B cell (primary cell): Measurements from ENCODE around the gene NYNRIN. TPM values are rescaled to one million over a fixed set of nuclear protein-coding genes. Genes with fewer than 3 reads are reported as not detected.
A peak's percentile ranks its signal among the peaks of the same experiment; 100 is the strongest.

Experiments used
- ATAC-seq: fragments of 200-7000 bp; cut with Tn5 transposase; one replicate; pipeline ENCODE4 v1.10.0; 2021; ENCODE audit warnings: low read depth, mild to moderate bottlenecking, moderate number of reproducible peaks, moderate library complexity
- CTCF ChIA-PET: fragments of 350-600 bp; sonication (Branson Sonifier 250); formaldehyde crosslinking; loops from one replicate; lab custom pipeline; 2021; ENCODE audit warnings: antibody characterized with exemption, inconsistent platforms; lab: Charles Lee
- POLR2A ChIA-PET: fragments of 350-600 bp; sonication (Branson Sonifier 250); formaldehyde crosslinking; loops from one replicate; lab custom pipeline; 2021; ENCODE audit warnings: antibody characterized with exemption; lab: Charles Lee
- DNase-seq: peaks from one replicate; pipeline ENCODE4 v3.0.0; 2013
- H2AFZ ChIP-seq: 2 replicates; pipeline ENCODE4 v1.6.1; 2012; ENCODE audit warnings: mild to moderate bottlenecking, low read depth, low read length; ENCODE audit not compliant: insufficient read depth, poor library complexity, severe bottlenecking
- H3K27ac ChIP-seq, 2 donors: 1 replicate in 1 of 2; 2 replicates in 1 of 2; pipeline ENCODE4 v1.5.1; 2012 to 2013; ENCODE audit warnings: low read length in 2 of 2, mild to moderate bottlenecking in 2 of 2, moderate library complexity in 1 of 2
- H3K27me3 ChIP-seq, 4 experiments: fragments of 200-600 bp in 1 of 4; sonication (generic) in 1 of 4; replicated peaks in 1 of 4; 1 replicate in 2 of 4; 2 replicates in 2 of 4; pipeline versions ENCODE4 v1.6.1 to v1.7.0; 2013 to 2016; ENCODE audit warnings: low read length in 3 of 4, mild to moderate bottlenecking in 2 of 4, mixed read lengths in 1 of 4, moderate library complexity in 1 of 4; ENCODE audit not compliant: insufficient read depth in 4 of 4, control insufficient read depth in 3 of 4; ENCODE audit errors: control extremely low read depth in 1 of 4
- H3K36me3 ChIP-seq, 2 experiments: replicated peaks in 1 of 2; 1 replicate in 1 of 2; 2 replicates in 1 of 2; pipeline versions ENCODE4 v1.6.1 to v1.7.1; 2013; ENCODE audit warnings: low read length in 1 of 2; ENCODE audit not compliant: insufficient read depth in 2 of 2, control insufficient read depth in 1 of 2; ENCODE audit errors: control extremely low read depth in 1 of 2, extremely low read depth in 1 of 2
- H3K4me1 ChIP-seq, 2 donors: fragments of 200-600 bp in 1 of 2; sonication (generic) in 1 of 2; 1 replicate in 1 of 2; 2 replicates in 1 of 2; pipeline versions ENCODE4 v1.5.1 to v1.6.1; 2013 to 2017; ENCODE audit warnings: low read length in 2 of 2; ENCODE audit not compliant: control insufficient read depth in 2 of 2, insufficient read depth in 2 of 2
- H3K4me2 ChIP-seq: replicated peaks from 2 replicates; pipeline ENCODE3; 2012; ENCODE audit warnings: mild to moderate bottlenecking, low read depth, low read length; ENCODE audit not compliant: poor library complexity, severe bottlenecking
- H3K4me3 ChIP-seq, 5 experiments: fragments of 200-600 bp in 1 of 5; sonication (generic) in 1 of 5; 1 replicate in 3 of 5; 2 replicates in 2 of 5; pipeline versions ENCODE4 v1.5.1 to v1.7.0; 2011 to 2016; ENCODE audit warnings: low read length in 4 of 5, mild to moderate bottlenecking in 4 of 5, low read depth in 2 of 5, control low read depth in 1 of 5, moderate library complexity in 1 of 5; ENCODE audit not compliant: insufficient read depth in 1 of 5; ENCODE audit errors: control extremely low read depth in 1 of 5, extremely low read depth in 1 of 5
- H3K79me2 ChIP-seq: fragments of 200-600 bp; sonication (generic); one replicate; pipeline ENCODE4 v1.6.0; 2016; ENCODE audit warnings: low read length; ENCODE audit not compliant: control insufficient read depth, insufficient read depth
- H3K9ac ChIP-seq: fragments of 200-600 bp; sonication (generic); 2 replicates; pipeline ENCODE4 v1.6.1; 2017; ENCODE audit warnings: mild to moderate bottlenecking, low read length, moderate library complexity
- H3K9me3 ChIP-seq, 3 donors: one replicate each; pipeline versions ENCODE4 v1.6.1 to v1.7.1; 2013; ENCODE audit warnings: low read length in 2 of 3; ENCODE audit not compliant: control insufficient read depth in 2 of 3, insufficient read depth in 1 of 3; ENCODE audit errors: control extremely low read depth in 1 of 3
- H4K20me1 ChIP-seq: 2 replicates; pipeline ENCODE4 v1.6.0; 2012; ENCODE audit warnings: mild to moderate bottlenecking, low read length; ENCODE audit not compliant: insufficient read depth, control insufficient read depth, poor library complexity, severe bottlenecking
- H3K27ac Mint-ChIP-seq: one replicate; pipeline ENCODE4 v1.8.0; 2021; ENCODE audit warnings: mixed read lengths
- H3K27me3 Mint-ChIP-seq: one replicate; pipeline ENCODE4 v1.8.0; 2021; ENCODE audit warnings: mixed read lengths
- H3K4me1 Mint-ChIP-seq: one replicate; pipeline ENCODE4 v1.8.0; 2021; ENCODE audit warnings: mixed read lengths
- H3K4me3 Mint-ChIP-seq: one replicate; pipeline ENCODE4 v1.8.0; 2021; ENCODE audit warnings: mixed read lengths
- H3K9me3 Mint-ChIP-seq: one replicate; pipeline ENCODE4 v1.8.0; 2022; ENCODE audit warnings: mixed read lengths; ENCODE audit not compliant: insufficient read depth
- EZH2 ChIP-seq: IDR thresholded peaks from 2 replicates; pipeline ENCODE4 v1.6.1; 2012; ENCODE audit warnings: borderline replicate concordance, low read depth, mild to moderate bottlenecking, moderate library complexity, low read length; ENCODE audit not compliant: insufficient read depth, poor library complexity, severe bottlenecking
- WGBS: methylation state at CpG from one replicate; pipeline ENCODE4 v1.1.5; 2013; ENCODE audit warnings: missing lambda C conversion rate; ENCODE audit not compliant: insufficient coverage; 5-methylcytosine and 5-hydroxymethylcytosine counted together
- intact Hi-C: fragments of 100-400 bp; cut with micrococcal nuclease; formaldehyde crosslinking; loops from one replicate; pipeline ENCODE4 v1.10.0; 2022
- polyA plus RNA-seq: library from polyadenylated mRNA; depleted of rRNA; stranded (reverse); fragments of >200 nt; gene quantifications from 2 replicates; pipeline ENCODE4 v1.2.3, GENCODE V29; 2012
- total RNA-seq, 2 donors: library from RNA; stranded (reverse); fragments of 120-200 nt in 1 of 2; gene quantifications; 1 replicate in 1 of 2; 2 replicates in 1 of 2; pipeline versions ENCODE4 v1.2.3 to v1.2.4, GENCODE V29; 2013 to 2022
- TF ChIP-seq, protein P1 (sequence below): fragments of 200-600 bp; IDR thresholded peaks from one replicate; pipeline ENCODE4 v1.8.0; 2022; ENCODE audit warnings: antibody characterized with exemption, mild to moderate bottlenecking

Gene NYNRIN
- total and polyA plus RNA-seq, 2 donors (not counting 1 experiment from before 2014, with no cell fraction given) = 0.04 to 0.34 TPM

GRCh38 chr14:24418492-24418873, 19.7 kb downstream of the NYNRIN start:
- Histone ChIP-seq H3K27me3 (peaks cover 0 to 43% (median 7%) of the 10 kb centered on the region in 4 experiments), H3K9me3 (no peaks in the 10 kb centered on the region), H3K27ac (no peak overlapping the region), H2AFZ (no peak overlapping the region), H4K20me1 (no peaks in the 10 kb centered on the region), H3K4me1 (peaks cover 7 to 9% of the 10 kb centered on the region in 2 donors), H3K79me2 (no peaks in the 10 kb centered on the region), H3K36me3 (no peaks in the 10 kb centered on the region), H3K4me2 (no peak overlapping the region), H3K9ac (no peak overlapping the region), H3K4me3 (no peak overlapping the region)
- DNase-seq = no peak
- ChIA-PET POLR2A (interaction anchor here (1.2 kb wide), 1 partner anchor 48 kb away, joined by 3 read pairs; no protein-coding TSS in a partner anchor), CTCF (interaction anchor here (1.0 to 3.3 kb wide), 3 partner anchors 12 to 91 kb away, joined by 3 to 18 read pairs (median 7); partner anchors contain the start of genes CBLN3 and KHNYN)
- WGBS = 55% methylated on average over 4 of the region's 6 CpGs
- no peaks in the 10 kb centered on the region for H3K4me1 Mint-ChIP-seq
- H3K4me3 Mint-ChIP-seq = no peak overlapping the region
- TF ChIP-seq, protein P1, sequence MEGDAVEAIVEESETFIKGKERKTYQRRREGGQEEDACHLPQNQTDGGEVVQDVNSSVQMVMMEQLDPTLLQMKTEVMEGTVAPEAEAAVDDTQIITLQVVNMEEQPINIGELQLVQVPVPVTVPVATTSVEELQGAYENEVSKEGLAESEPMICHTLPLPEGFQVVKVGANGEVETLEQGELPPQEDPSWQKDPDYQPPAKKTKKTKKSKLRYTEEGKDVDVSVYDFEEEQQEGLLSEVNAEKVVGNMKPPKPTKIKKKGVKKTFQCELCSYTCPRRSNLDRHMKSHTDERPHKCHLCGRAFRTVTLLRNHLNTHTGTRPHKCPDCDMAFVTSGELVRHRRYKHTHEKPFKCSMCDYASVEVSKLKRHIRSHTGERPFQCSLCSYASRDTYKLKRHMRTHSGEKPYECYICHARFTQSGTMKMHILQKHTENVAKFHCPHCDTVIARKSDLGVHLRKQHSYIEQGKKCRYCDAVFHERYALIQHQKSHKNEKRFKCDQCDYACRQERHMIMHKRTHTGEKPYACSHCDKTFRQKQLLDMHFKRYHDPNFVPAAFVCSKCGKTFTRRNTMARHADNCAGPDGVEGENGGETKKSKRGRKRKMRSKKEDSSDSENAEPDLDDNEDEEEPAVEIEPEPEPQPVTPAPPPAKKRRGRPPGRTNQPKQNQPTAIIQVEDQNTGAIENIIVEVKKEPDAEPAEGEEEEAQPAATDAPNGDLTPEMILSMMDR = no peak
- no peak for TF ChIP-seq EZH2
- H3K27me3 Mint-ChIP-seq = peaks cover 34% of the 10 kb centered on the region
- intact Hi-C loops = no loop called here
- no peaks in the 10 kb centered on the region for H3K9me3 Mint-ChIP-seq
- ATAC-seq = no peak
- H3K27ac Mint-ChIP-seq = no peak overlapping the region

DNA sequence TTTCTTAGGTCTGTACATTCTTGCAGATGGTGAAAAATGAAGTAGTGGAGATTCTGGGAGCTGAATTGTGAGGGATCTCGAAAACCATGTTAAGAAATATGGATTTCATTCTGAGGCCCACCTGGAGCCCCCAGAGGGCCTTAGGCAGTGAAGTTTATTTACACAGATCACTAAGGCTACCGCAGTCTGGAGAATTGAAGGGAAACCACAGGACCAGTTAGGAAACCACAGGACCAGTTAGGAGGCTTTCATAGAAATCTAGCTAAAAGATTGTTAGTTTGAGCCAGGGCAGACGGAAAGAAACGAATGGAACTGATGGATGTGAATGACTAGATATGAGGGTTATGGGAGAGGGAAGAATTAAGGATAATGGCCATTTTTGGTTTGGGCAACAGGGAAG, 23.5 kb downstream of the NYNRIN start:
- DNase-seq (no peak), ATAC-seq (no peak)
- no peak overlapping the region for H3K27ac Mint-ChIP-seq
- H3K4me3 Mint-ChIP-seq = no peak overlapping the region
- Histone ChIP-seq H3K36me3 (no peaks in the 10 kb centered on the region), H3K79me2 (no peaks in the 10 kb centered on the region), H3K27ac (no peak overlapping the region), H4K20me1 (no peaks in the 10 kb centered on the region), H3K9me3 (no peaks in the 10 kb centered on the region), H3K9ac (no peak overlapping the region), H3K4me2 (no peak overlapping the region), H2AFZ (peak overlapping the region; percentile 40), H3K4me3 (no peak overlapping the region), H3K27me3 (peaks cover 0 to 28% (median 7%) of the 10 kb centered on the region in 4 experiments), H3K4me1 (peaks cover 7 to 12% of the 10 kb centered on the region in 2 donors)
- 5% methylated on average over 4 of the region's 4 CpGs for WGBS
- ChIA-PET CTCF (interaction anchor here (1.1 to 17.4 kb wide), 5 partner anchors 9 to 88 kb away, joined by 3 to 650 read pairs (median 13); partner anchors contain the start of genes ADCY4 and RIPK3), POLR2A (no interaction called here)
- no peaks in the 10 kb centered on the region for H3K9me3 Mint-ChIP-seq
- TF ChIP-seq, protein P1 = no peak
- no peak for TF ChIP-seq EZH2
- peaks cover 21% of the 10 kb centered on the region for H3K27me3 Mint-ChIP-seq
- intact Hi-C loops = no loop called here
- H3K4me1 Mint-ChIP-seq = peaks cover 2% of the 10 kb centered on the region
